Measurements from ENCODE around the gene RBM47. TPM values are rescaled to one million over a fixed set of nuclear protein-coding genes. Genes with fewer than 3 reads are reported as not detected.

The RBM47 gene
- total RNA-seq, 1 experiment from 2014 or later = 70.3 TPM

- H3K27ac ChIP-seq (ENCODE audit: insufficient read length, low read depth, low read length) = no peak overlapping the region
- Mint-ChIP-seq H3K9me3 (no peaks in the 10 kb centered on the region; a peak in 1 of 5 replicates), H3K27ac (peak overlapping the region; percentile 27 to 85 (median 76); a peak in 6 of 7 replicates), H3K4me3 (no peak overlapping the region; a peak in 1 of 5 replicates), H3K36me3 (ENCODE audit: insufficient read depth in 1 of 3, low read depth in 3 of 3) (peaks cover 3 to 24% (median 13%) of the 10 kb centered on the region in 3 experiments; a peak in 5 of 7 replicates), H3K27me3 (ENCODE audit: low read depth) (no peaks in the 10 kb centered on the region), H3K4me1 (peaks cover 33 to 38% of the 10 kb centered on the region in 2 experiments)
- TF ChIP-seq, protein P1, sequence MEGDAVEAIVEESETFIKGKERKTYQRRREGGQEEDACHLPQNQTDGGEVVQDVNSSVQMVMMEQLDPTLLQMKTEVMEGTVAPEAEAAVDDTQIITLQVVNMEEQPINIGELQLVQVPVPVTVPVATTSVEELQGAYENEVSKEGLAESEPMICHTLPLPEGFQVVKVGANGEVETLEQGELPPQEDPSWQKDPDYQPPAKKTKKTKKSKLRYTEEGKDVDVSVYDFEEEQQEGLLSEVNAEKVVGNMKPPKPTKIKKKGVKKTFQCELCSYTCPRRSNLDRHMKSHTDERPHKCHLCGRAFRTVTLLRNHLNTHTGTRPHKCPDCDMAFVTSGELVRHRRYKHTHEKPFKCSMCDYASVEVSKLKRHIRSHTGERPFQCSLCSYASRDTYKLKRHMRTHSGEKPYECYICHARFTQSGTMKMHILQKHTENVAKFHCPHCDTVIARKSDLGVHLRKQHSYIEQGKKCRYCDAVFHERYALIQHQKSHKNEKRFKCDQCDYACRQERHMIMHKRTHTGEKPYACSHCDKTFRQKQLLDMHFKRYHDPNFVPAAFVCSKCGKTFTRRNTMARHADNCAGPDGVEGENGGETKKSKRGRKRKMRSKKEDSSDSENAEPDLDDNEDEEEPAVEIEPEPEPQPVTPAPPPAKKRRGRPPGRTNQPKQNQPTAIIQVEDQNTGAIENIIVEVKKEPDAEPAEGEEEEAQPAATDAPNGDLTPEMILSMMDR (conservative IDR thresholded peaks at IDR 0.05) = no peak
- no peak overlapping the region for H2BK20ac ChIP-seq (ENCODE audit: low read depth, low read length, poor library complexity, severe bottlenecking)
- H2AFZ ChIP-seq (ENCODE audit: low read length) = no peak overlapping the region
- H3K79me2 ChIP-seq (ENCODE audit: insufficient read depth, low read length) = peaks cover 13% of the 10 kb centered on the region; the same call in 1 of the 2 replicates
- no peak overlapping the region for H3K14ac ChIP-seq (ENCODE audit: insufficient read depth, low read length)
- H4K91ac ChIP-seq (ENCODE audit: insufficient read length, low read depth, low read length) = no peak overlapping the region
- H2BK120ac ChIP-seq (ENCODE audit: low read depth, low read length, poor library complexity, severe bottlenecking) = no peak overlapping the region
- H4K5ac ChIP-seq (ENCODE audit: insufficient read length, low read depth, low read length) = no peak overlapping the region
- no peak overlapping the region for H3K56ac ChIP-seq (ENCODE audit: insufficient read length, low read depth, low read length)
- H3K4ac ChIP-seq (ENCODE audit: low read depth, low read length) = no peak overlapping the region
- no peak overlapping the region for H3K23ac ChIP-seq (ENCODE audit: insufficient read length, low read depth, low read length)
- H2BK5ac ChIP-seq (ENCODE audit: insufficient read length, low read length) = no peak overlapping the region
- H2BK12ac ChIP-seq (ENCODE audit: insufficient read length, low read depth, low read length) = no peak overlapping the region
- no peaks in the 10 kb centered on the region; the same call in 1 of the 2 replicates for H3K4me1 ChIP-seq (ENCODE audit: insufficient read depth, low read length)
- no peak overlapping the region for H3K4me2 ChIP-seq (ENCODE audit: insufficient read depth, insufficient read length, low read length)
- H3T11ph ChIP-seq (ENCODE audit: low read length) = no peak overlapping the region
- no peak overlapping the region for H2BK15ac ChIP-seq (ENCODE audit: low read depth, low read length)
- H3K18ac ChIP-seq (ENCODE audit: insufficient read length, low read depth, low read length) = no peak overlapping the region
- no peak overlapping the region for H2AK5ac ChIP-seq (ENCODE audit: insufficient read length, low read length)
- no peaks in the 10 kb centered on the region for H3K23me2 ChIP-seq (ENCODE audit: insufficient read length, low read depth, low read length, poor library complexity, severe bottlenecking)
- H3K79me1 ChIP-seq (ENCODE audit: insufficient read depth, low read depth, low read length, poor library complexity, severe bottlenecking) = peaks cover 5% of the 10 kb centered on the region
- no peaks in the 10 kb centered on the region for H4K20me1 ChIP-seq (ENCODE audit: control insufficient read depth, insufficient read depth, insufficient read length)
- H3K27me3 ChIP-seq (ENCODE audit: insufficient read depth, low read length) = no peaks in the 10 kb centered on the region
- no peak overlapping the region for H4K8ac ChIP-seq (replicated peaks; ENCODE audit: insufficient read length, low read depth, low read length)
- WGBS (ENCODE audit: extremely low coverage, insufficient read length, low lambda C conversion rate) = no CpG with 5 or more reads among the region's 8 CpGs
- no peak overlapping the region for H3K9ac ChIP-seq (ENCODE audit: extremely low read depth, insufficient read length, low read length)
- H3K9me3 ChIP-seq (ENCODE audit: control insufficient read depth, low read depth, low read length) = no peaks in the 10 kb centered on the region
- no peak for DNase-seq
Observed at GRCh38 chr4:40586729-40587128, 42.9 kb downstream of the RBM47 start.

All from H9 (cell line).